Neuronal stem cell (in vitro differentiated cells): ENCODE results near the gene ACSL1.

ENCODE experiments used
- DNase-seq: peaks from one replicate; pipeline ENCODE4 v3.0.0-alpha.2; 2013; ENCODE audit warnings: low spot score
- H2AFZ ChIP-seq: one replicate; pipeline ENCODE4 v1.6.1; 2013; ENCODE audit warnings: mild to moderate bottlenecking, low read length, inconsistent platforms
- H2AK5ac ChIP-seq: 2 replicates; pipeline ENCODE4 v1.6.1; 2013; ENCODE audit warnings: low read depth, mild to moderate bottlenecking, inconsistent platforms, low read length, moderate library complexity, mixed read lengths
- H2BK120ac ChIP-seq: 2 replicates; pipeline ENCODE4 v1.6.1; 2013; ENCODE audit warnings: low read depth, mild to moderate bottlenecking, inconsistent platforms, low read length, moderate library complexity, mixed read lengths
- H2BK12ac ChIP-seq: one replicate; pipeline ENCODE4 v1.6.1; 2013; ENCODE audit warnings: low read length, inconsistent platforms
- H2BK15ac ChIP-seq: 2 replicates; pipeline ENCODE4 v1.6.1; 2013; ENCODE audit warnings: mild to moderate bottlenecking, low read length, inconsistent platforms, mixed read lengths
- H2BK5ac ChIP-seq: one replicate; pipeline ENCODE4 v1.6.1; 2013; ENCODE audit warnings: inconsistent platforms, mild to moderate bottlenecking, low read length, moderate library complexity
- H3K14ac ChIP-seq: one replicate; pipeline ENCODE4 v1.6.1; 2013; ENCODE audit warnings: low read length, inconsistent platforms
- H3K18ac ChIP-seq: 2 replicates; pipeline ENCODE4 v1.6.1; 2013; ENCODE audit warnings: low read length, inconsistent platforms
- H3K23ac ChIP-seq: 2 replicates; pipeline ENCODE4 v1.6.1; 2013; ENCODE audit warnings: low read depth, mild to moderate bottlenecking, mixed read lengths, low read length, inconsistent platforms; ENCODE audit not compliant: poor library complexity
- H3K27ac ChIP-seq: replicated peaks from 3 replicates; pipeline ENCODE4 v1.5.1; 2013; ENCODE audit warnings: low read length, inconsistent platforms
- H3K27me3 ChIP-seq, 3 experiments: 2 replicates each; pipeline ENCODE4 v1.6.1; 2013; ENCODE audit warnings: low read length in 3 of 3, mild to moderate bottlenecking in 2 of 3, inconsistent platforms in 1 of 3, low read depth in 1 of 3, mixed read lengths in 1 of 3, moderate library complexity in 1 of 3; ENCODE audit not compliant: control insufficient read depth in 3 of 3, insufficient read depth in 3 of 3
- H3K36me3 ChIP-seq, 2 donors: replicated peaks in 1 of 2; 2 replicates each; pipeline ENCODE4 v1.6.1; 2013; ENCODE audit warnings: low read length in 2 of 2; ENCODE audit not compliant: control insufficient read depth in 2 of 2, insufficient read depth in 2 of 2
- H3K4ac ChIP-seq: 2 replicates; pipeline ENCODE4 v1.6.1; 2013; ENCODE audit warnings: inconsistent platforms, mild to moderate bottlenecking, low read length, moderate library complexity
- H3K4me1 ChIP-seq, 2 donors: 1 replicate in 1 of 2; 2 replicates in 1 of 2; pipeline ENCODE4 v1.6.1; 2013; ENCODE audit warnings: low read length in 2 of 2, low read depth in 1 of 2; ENCODE audit not compliant: control insufficient read depth in 2 of 2, insufficient read depth in 1 of 2
- H3K4me2 ChIP-seq: one replicate; pipeline ENCODE4 v1.6.1; 2013; ENCODE audit warnings: mild to moderate bottlenecking, low read length, inconsistent platforms; ENCODE audit not compliant: insufficient read depth, poor library complexity, severe bottlenecking
- H3K4me3 ChIP-seq, 2 donors: 2 replicates each; pipeline ENCODE4 v1.5.1; 2013; ENCODE audit warnings: low read length in 2 of 2, mild to moderate bottlenecking in 2 of 2, inconsistent platforms in 1 of 2, moderate library complexity in 1 of 2
- H3K79me1 ChIP-seq: one replicate; pipeline ENCODE4 v1.6.1; 2013; ENCODE audit warnings: low read depth, mild to moderate bottlenecking, inconsistent platforms, low read length, moderate library complexity
- H3K9ac ChIP-seq: one replicate; pipeline ENCODE4 v1.6.1; 2013; ENCODE audit warnings: mild to moderate bottlenecking, low read depth, low read length, inconsistent platforms; ENCODE audit not compliant: poor library complexity
- H3K9me3 ChIP-seq, 2 donors: replicated peaks in 1 of 2; 2 replicates each; pipeline versions ENCODE3 to v1.6.1; 2013; ENCODE audit warnings: low read length in 2 of 2, mild to moderate bottlenecking in 2 of 2, inconsistent platforms in 1 of 2, low read depth in 1 of 2, mixed read lengths in 1 of 2, moderate library complexity in 1 of 2; ENCODE audit not compliant: control insufficient read depth in 2 of 2, insufficient read depth in 1 of 2
- H4K8ac ChIP-seq: one replicate; pipeline ENCODE4 v1.6.1; 2013; ENCODE audit warnings: low read depth, mild to moderate bottlenecking, inconsistent platforms, low read length, moderate library complexity
- H4K91ac ChIP-seq: one replicate; pipeline ENCODE4 v1.6.1; 2013; ENCODE audit warnings: low read length, low read depth, mild to moderate bottlenecking, inconsistent platforms; ENCODE audit not compliant: poor library complexity
- WGBS, 2 donors: extraction: QIAGEN DNeasy Blood & Tissue Kit; methylation state at CpG; one replicate each; pipeline ENCODE4 v1.1.7; 2013; ENCODE audit warnings: missing lambda C conversion rate in 2 of 2, mixed read lengths in 1 of 2; ENCODE audit not compliant: insufficient read length in 2 of 2, insufficient replicate concordance in 1 of 2; ENCODE audit errors: extremely low coverage in 2 of 2; 5-methylcytosine and 5-hydroxymethylcytosine counted together

ACSL1 gene

DNA sequence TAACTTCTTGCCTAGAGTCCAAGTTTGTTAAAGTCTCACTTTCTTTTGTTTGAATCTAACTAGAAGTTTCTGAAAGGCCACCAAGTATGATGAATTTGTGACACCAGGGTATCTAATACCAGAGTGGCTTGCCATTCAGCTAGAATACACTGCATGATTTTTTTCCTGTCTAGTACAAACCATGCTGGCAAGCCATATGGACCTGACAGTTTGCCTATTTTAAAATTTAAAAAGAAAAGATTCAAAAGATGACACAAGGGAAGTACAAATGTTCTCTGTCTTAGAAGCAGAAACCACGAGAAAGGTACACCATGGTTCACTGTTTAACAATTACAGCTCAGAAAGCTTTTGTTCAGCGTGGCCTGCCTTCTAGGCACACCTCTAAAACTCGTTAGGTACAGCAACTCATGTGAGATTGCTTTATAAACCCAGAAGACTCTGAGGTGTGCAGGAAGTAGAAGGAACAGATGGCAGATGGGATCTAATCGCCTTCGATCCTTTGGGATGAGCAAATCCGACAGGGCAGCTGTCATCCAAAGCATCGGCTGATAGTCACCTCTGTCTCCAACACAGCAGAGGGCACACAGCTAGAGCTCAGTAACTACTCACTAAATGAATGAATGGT, 56.5 kb downstream of the ACSL1 start:
- Histone ChIP-seq H3K14ac (no peak overlapping the region), H3K36me3 (no peaks in the 10 kb centered on the region), H3K4me1 (peaks cover 0 to 4% of the 10 kb centered on the region in 2 donors), H3K9ac (no peak overlapping the region), H3K9me3 (no peaks in the 10 kb centered on the region), H2AFZ (no peak overlapping the region), H3K4ac (no peak overlapping the region), H2BK120ac (no peak overlapping the region), H3K27me3 (no peaks in the 10 kb centered on the region), H3K4me3 (no peak overlapping the region), H3K27ac (no peak overlapping the region), H3K23ac (no peak overlapping the region), H2BK12ac (no peak overlapping the region), H4K8ac (no peak overlapping the region), H2BK15ac (no peak overlapping the region), H3K18ac (no peak overlapping the region), H4K91ac (no peak overlapping the region), H3K79me1 (no peaks in the 10 kb centered on the region), H2BK5ac (no peak overlapping the region), H2AK5ac (no peak overlapping the region), H3K4me2 (no peak overlapping the region)
- no CpG with 5 or more reads among the region's 7 CpGs for WGBS, 2 donors
- no peak for DNase-seq

DNA sequence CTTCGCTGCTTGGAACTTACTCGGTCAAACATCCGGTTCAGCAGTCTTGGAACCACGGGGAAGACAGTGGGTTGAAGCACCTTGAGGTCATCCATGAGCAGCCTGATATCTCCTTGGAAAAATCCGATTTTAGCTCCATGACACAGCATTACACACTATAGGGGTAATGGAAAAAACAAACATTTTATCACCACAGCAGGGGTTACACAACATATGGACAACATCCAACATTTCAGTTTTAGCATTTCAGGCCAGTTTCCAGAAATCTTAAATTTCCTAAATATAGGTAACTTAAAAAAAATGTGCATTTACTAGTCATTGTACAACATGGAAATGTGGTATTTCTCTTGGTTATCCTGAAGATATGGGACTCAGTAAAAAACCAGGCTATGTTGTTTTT, 57.5 kb downstream of the ACSL1 start:
- Histone ChIP-seq H3K4me2 (no peak overlapping the region), H2BK12ac (no peak overlapping the region), H3K18ac (no peak overlapping the region), H4K91ac (no peak overlapping the region), H3K9ac (no peak overlapping the region), H3K79me1 (no peaks in the 10 kb centered on the region), H2BK120ac (no peak overlapping the region), H4K8ac (no peak overlapping the region), H3K4ac (no peak overlapping the region), H3K27ac (no peak overlapping the region), H3K27me3 (no peaks in the 10 kb centered on the region), H2BK5ac (no peak overlapping the region), H3K23ac (no peak overlapping the region), H2BK15ac (no peak overlapping the region), H3K36me3 (no peaks in the 10 kb centered on the region), H3K14ac (no peak overlapping the region), H2AFZ (no peak overlapping the region), H2AK5ac (no peak overlapping the region), H3K4me1 (peaks cover 0 to 4% of the 10 kb centered on the region in 2 donors), H3K9me3 (no peaks in the 10 kb centered on the region), H3K4me3 (no peak overlapping the region)
- no peak for DNase-seq
- WGBS, 2 donors = no CpG with 5 or more reads among the region's 5 CpGs

DNA sequence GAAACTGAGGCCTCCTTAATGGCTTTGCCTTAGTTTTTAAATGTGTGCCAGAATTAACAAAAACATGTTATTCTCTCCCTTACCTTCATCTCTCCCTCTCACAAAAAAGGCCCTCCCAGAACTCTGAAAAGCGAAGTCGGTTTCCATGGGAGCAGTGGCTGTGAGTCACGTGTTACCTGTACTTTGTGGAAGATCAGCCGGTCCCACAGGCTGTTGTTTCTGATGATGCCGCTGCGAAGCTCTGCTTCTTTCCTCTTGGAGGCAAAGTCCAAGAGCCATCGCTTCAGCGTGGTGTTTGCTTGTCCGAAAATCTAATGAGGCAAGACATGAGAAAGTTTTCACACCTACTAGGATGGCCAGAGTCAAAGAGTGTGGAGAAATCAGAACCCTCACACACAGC, 59.3 kb downstream of the ACSL1 start:
- H2AFZ ChIP-seq = no peak overlapping the region
- H4K91ac ChIP-seq = no peak overlapping the region
- H3K14ac ChIP-seq = no peak overlapping the region
- H2BK12ac ChIP-seq = no peak overlapping the region
- no peak overlapping the region for H3K4me3 ChIP-seq
- no peaks in the 10 kb centered on the region for H3K27me3 ChIP-seq
- H2BK120ac ChIP-seq = no peak overlapping the region
- H3K79me1 ChIP-seq = no peaks in the 10 kb centered on the region
- H3K4ac ChIP-seq = no peak overlapping the region
- H3K4me2 ChIP-seq = no peak overlapping the region
- DNase-seq = no peak
- H3K23ac ChIP-seq = no peak overlapping the region
- no peaks in the 10 kb centered on the region for H3K36me3 ChIP-seq
- no peak overlapping the region for H2AK5ac ChIP-seq
- no peak overlapping the region for H2BK5ac ChIP-seq
- H3K18ac ChIP-seq = no peak overlapping the region
- no CpG with 5 or more reads among the region's 9 CpGs for WGBS, 2 donors
- H4K8ac ChIP-seq = no peak overlapping the region
- H2BK15ac ChIP-seq = no peak overlapping the region
- H3K4me1 ChIP-seq = peaks cover 0 to 4% of the 10 kb centered on the region in 2 donors
- H3K27ac ChIP-seq = no peak overlapping the region
- no peak overlapping the region for H3K9ac ChIP-seq
- no peaks in the 10 kb centered on the region for H3K9me3 ChIP-seq

DNA sequence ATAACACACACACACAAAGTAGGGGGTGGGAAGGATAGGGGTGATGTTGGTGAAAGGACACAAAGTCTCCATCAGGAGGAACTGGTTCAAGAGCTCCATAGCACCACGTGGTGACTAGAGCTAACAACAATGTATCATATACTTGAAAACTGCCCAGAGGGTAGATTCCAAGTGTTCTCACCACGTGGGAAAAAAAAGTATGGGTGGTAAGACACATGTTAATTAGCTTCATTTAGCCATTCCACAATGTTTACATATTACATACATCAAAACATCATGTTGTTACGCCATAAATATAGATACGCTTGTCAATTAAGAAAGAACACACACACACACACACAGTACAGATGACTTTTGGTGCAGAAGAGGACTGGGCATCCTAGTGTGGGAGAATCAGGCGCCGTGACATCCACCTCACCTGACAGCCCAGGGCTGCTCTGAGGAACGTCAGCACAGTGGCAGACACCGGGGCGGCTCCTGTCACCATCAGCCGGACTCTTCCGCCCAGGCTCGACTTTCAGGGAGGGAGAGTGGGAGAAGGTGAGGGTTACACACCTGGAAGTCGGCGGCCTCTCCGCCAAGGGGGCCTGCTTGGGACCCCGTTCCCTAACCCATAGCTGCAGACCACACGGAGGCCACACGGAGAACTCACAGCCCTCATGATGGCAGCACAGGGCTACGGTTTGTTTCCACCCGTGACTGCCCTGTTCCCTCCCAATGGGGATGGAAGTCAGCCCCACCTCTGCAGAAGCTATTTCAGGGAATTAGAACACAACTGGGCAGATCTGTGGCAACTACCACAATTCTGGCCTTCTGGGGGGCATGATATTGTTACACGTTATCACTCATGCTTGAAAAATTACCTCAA, 60.1 kb downstream of the ACSL1 start:
- Histone ChIP-seq H3K18ac (peak overlapping the region; percentile 81), H2BK12ac (no peak overlapping the region), H3K4me1 (peaks cover 0 to 4% of the 10 kb centered on the region in 2 donors), H3K4me2 (no peak overlapping the region), H3K27ac (no peak overlapping the region), H3K4ac (no peak overlapping the region), H2BK5ac (no peak overlapping the region), H3K27me3 (no peaks in the 10 kb centered on the region), H4K8ac (no peak overlapping the region), H2AK5ac (no peak overlapping the region), H2AFZ (no peak overlapping the region), H4K91ac (no peak overlapping the region), H3K23ac (no peak overlapping the region), H3K9ac (no peak overlapping the region), H3K4me3 (no peak overlapping the region), H3K14ac (no peak overlapping the region), H3K79me1 (no peaks in the 10 kb centered on the region), H2BK15ac (no peak overlapping the region), H3K9me3 (no peaks in the 10 kb centered on the region), H3K36me3 (no peaks in the 10 kb centered on the region), H2BK120ac (no peak overlapping the region)
- DNase-seq = no peak
- WGBS, 2 donors = no CpG with 5 or more reads among the region's 21 CpGs
